PC-9 (cell line): ENCODE results near the gene PLEKHF1. TPM values are rescaled to one million over a fixed set of nuclear protein-coding genes. Genes with fewer than 3 reads are reported as not detected.

ENCODE experiments used
- BruUV-seq: library from RNA; stranded (reverse); fragments of 400-500 nt; replicated peaks from 2 replicates; lab custom pipeline; 2021; lab: Mats Ljungman, UMichigan
- CTCF ChIA-PET: fragments of 300-600 bp; sonication (Branson Sonifier 250); formaldehyde crosslinking; loops from one replicate; lab custom pipeline; 2022; ENCODE audit warnings: antibody characterized with exemption; lab: Charles Lee
- POLR2A ChIA-PET: fragments of 300-600 bp; sonication (Branson Sonifier 250); formaldehyde crosslinking; loops from one replicate; lab custom pipeline; 2022; ENCODE audit warnings: antibody characterized with exemption; ENCODE audit not compliant: unreplicated experiment; lab: Charles Lee
- DNase-seq, 2 experiments: peaks; one replicate each; pipeline versions ENCODE4 v3.0.0 to v3.0.0-alpha.2; 2015 to 2022; ENCODE audit warnings: mixed read lengths in 1 of 2
- H2AFZ ChIP-seq: fragments of 200-600 bp; sonication (generic); 2 replicates; pipeline ENCODE4 v1.8.1; 2017; ENCODE audit warnings: antibody characterized with exemption
- H3F3A ChIP-seq: fragments of 200-600 bp; sonication (generic); 2 replicates; pipeline ENCODE4 v1.8.1; 2017; ENCODE audit warnings: antibody characterized with exemption, mild to moderate bottlenecking, low read depth; ENCODE audit not compliant: insufficient read depth
- H3K27ac ChIP-seq: fragments of 200-600 bp; sonication (generic); 2 replicates; pipeline ENCODE4 v1.6.1; 2016; ENCODE audit warnings: mixed run types
- H3K27me3 ChIP-seq: fragments of 200-600 bp; sonication (generic); 2 replicates; pipeline ENCODE4 v1.6.1; 2016; ENCODE audit warnings: low read depth, mixed run types; ENCODE audit not compliant: insufficient read depth
- H3K36me3 ChIP-seq: fragments of 200-600 bp; sonication (generic); 2 replicates; pipeline ENCODE4 v1.6.1; 2016; ENCODE audit warnings: low read depth, mixed run types
- H3K4me1 ChIP-seq: fragments of 200-600 bp; sonication (generic); replicated peaks from 2 replicates; pipeline ENCODE4 v1.6.1; 2016; ENCODE audit warnings: mixed run types; ENCODE audit not compliant: insufficient read depth
- H3K4me2 ChIP-seq: fragments of 200-600 bp; sonication (generic); 2 replicates; pipeline ENCODE4 v1.6.1; 2017; ENCODE audit warnings: mixed run types
- H3K4me3 ChIP-seq: fragments of 200-600 bp; sonication (generic); 2 replicates; pipeline ENCODE4 v1.6.1; 2016; ENCODE audit warnings: mixed run types
- H3K79me2 ChIP-seq: fragments of 200-600 bp; sonication (generic); 2 replicates; pipeline ENCODE4 v1.6.1; 2017; ENCODE audit warnings: low read depth, mixed run types
- H3K9me2 ChIP-seq: fragments of 200-600 bp; sonication (generic); 2 replicates; pipeline ENCODE4 v1.8.1; 2017; ENCODE audit warnings: mild to moderate bottlenecking; ENCODE audit not compliant: insufficient read depth
- H3K9me3 ChIP-seq: fragments of 200-600 bp; sonication (generic); 2 replicates; pipeline ENCODE4 v1.8.1; 2016; ENCODE audit warnings: low read depth; ENCODE audit not compliant: insufficient read depth
- H4K20me1 ChIP-seq: fragments of 200-600 bp; sonication (generic); 2 replicates; pipeline ENCODE4 v1.8.1; 2017; ENCODE audit not compliant: insufficient read depth
- CTCF ChIP-seq: fragments of 200-600 bp; sonication (generic); conservative IDR thresholded peaks from 2 replicates; pipeline ENCODE4 v1.6.1; 2017; ENCODE audit warnings: mixed run types, antibody characterized with exemption, mild to moderate bottlenecking, moderate library complexity
- EZH2 ChIP-seq: fragments of 200-600 bp; sonication (generic); IDR thresholded peaks from 2 replicates; pipeline ENCODE4 v1.8.0; 2017; ENCODE audit warnings: antibody characterized with exemption, low read depth
- intact Hi-C: fragments of 100-400 bp; cut with micrococcal nuclease; formaldehyde crosslinking; loops from one replicate; pipeline ENCODE4 v1.10.0; 2022; ENCODE audit not compliant: unreplicated experiment
- total RNA-seq: library from RNA; stranded (reverse); gene quantifications from 2 replicates; pipeline ENCODE4 v1.2.3, GENCODE V29; 2021

Gene PLEKHF1
- total RNA-seq, 1 experiment from 2014 or later: 16.0 TPM

GRCh38 chr19:29683009-29683408 is 17.7 kb downstream of the PLEKHF1 start:
- no peak overlapping the region for H3K4me2 ChIP-seq
- H3K9me3 ChIP-seq: no peaks in the 10 kb centered on the region
- no peaks in the 10 kb centered on the region for H3F3A ChIP-seq
- no peaks in the 10 kb centered on the region for H3K36me3 ChIP-seq
- ChIA-PET CTCF (no interaction called here), POLR2A (no interaction called here)
- H4K20me1 ChIP-seq: no peaks in the 10 kb centered on the region
- intact Hi-C loops: no loop called here
- no peak for TF ChIP-seq EZH2
- no peak for TF ChIP-seq CTCF
- no peaks in the 10 kb centered on the region for H3K79me2 ChIP-seq
- no peak overlapping the region for H2AFZ ChIP-seq
- BruUV-seq: no TSS peak
- H3K9me2 ChIP-seq: no peaks in the 10 kb centered on the region
- no peaks in the 10 kb centered on the region for H3K27me3 ChIP-seq
- no peak overlapping the region for H3K4me3 ChIP-seq
- no peak overlapping the region for H3K27ac ChIP-seq
- DNase-seq: no peak
- peaks cover 10% of the 10 kb centered on the region for H3K4me1 ChIP-seq

GRCh38 chr19:29685326-29685725 is 20.1 kb downstream of the PLEKHF1 start:
- Histone ChIP-seq H3K9me2 (no peaks in the 10 kb centered on the region), H3K4me2 (no peak overlapping the region), H3K9me3 (no peaks in the 10 kb centered on the region; the same call in 1 of the 2 replicates), H3F3A (no peaks in the 10 kb centered on the region), H3K4me1 (peaks cover 16% of the 10 kb centered on the region), H3K36me3 (no peaks in the 10 kb centered on the region), H3K79me2 (no peaks in the 10 kb centered on the region), H3K27me3 (no peaks in the 10 kb centered on the region), H2AFZ (no peak overlapping the region), H3K27ac (no peak overlapping the region), H4K20me1 (no peaks in the 10 kb centered on the region), H3K4me3 (no peak overlapping the region)
- no TSS peak for BruUV-seq
- POLR2A ChIA-PET: no interaction called here
- intact Hi-C loops: no loop called here
- CTCF ChIA-PET: no interaction called here
- TF ChIP-seq EZH2: no peak
- TF ChIP-seq CTCF: no peak
- no peak for DNase-seq

GRCh38 chr19:29686285-29686805 is 21.1 kb downstream of the PLEKHF1 start:
- no peak overlapping the region for H3K4me2 ChIP-seq

More at GRCh38 chr19:29686285-29686805, 21.1 kb downstream of the PLEKHF1 start:
- no peak overlapping the region for H3K27ac ChIP-seq
- H2AFZ ChIP-seq: no peak overlapping the region
- no peaks in the 10 kb centered on the region for H3F3A ChIP-seq
- intact Hi-C loops: no loop called here
- H3K79me2 ChIP-seq: no peaks in the 10 kb centered on the region
- H3K4me3 ChIP-seq: no peak overlapping the region
- peaks cover 4% of the 10 kb centered on the region for H3K9me3 ChIP-seq
- H3K27me3 ChIP-seq: no peaks in the 10 kb centered on the region
- no peak for DNase-seq
- BruUV-seq: no TSS peak
- no peaks in the 10 kb centered on the region for H4K20me1 ChIP-seq
- H3K36me3 ChIP-seq: no peaks in the 10 kb centered on the region
- POLR2A ChIA-PET: no interaction called here
- no peak for TF ChIP-seq CTCF
- TF ChIP-seq EZH2: no peak
- CTCF ChIA-PET: no interaction called here
- no peaks in the 10 kb centered on the region for H3K9me2 ChIP-seq
- H3K4me1 ChIP-seq: peaks cover 20% of the 10 kb centered on the region
